Measurements from ENCODE around the gene SNIP1. TPM values are rescaled to one million over a fixed set of nuclear protein-coding genes. Genes with fewer than 3 reads are reported as not detected.
"Not testable (repeated sequence)": the region's sequence is repeated elsewhere in the genome, so short reads cannot be mapped to it uniquely, and the experiment has no call there.

The SNIP1 gene
- total and polyA plus RNA-seq, 2 experiments from 2014 or later, result 6.1 to 12.8 TPM

DNA sequence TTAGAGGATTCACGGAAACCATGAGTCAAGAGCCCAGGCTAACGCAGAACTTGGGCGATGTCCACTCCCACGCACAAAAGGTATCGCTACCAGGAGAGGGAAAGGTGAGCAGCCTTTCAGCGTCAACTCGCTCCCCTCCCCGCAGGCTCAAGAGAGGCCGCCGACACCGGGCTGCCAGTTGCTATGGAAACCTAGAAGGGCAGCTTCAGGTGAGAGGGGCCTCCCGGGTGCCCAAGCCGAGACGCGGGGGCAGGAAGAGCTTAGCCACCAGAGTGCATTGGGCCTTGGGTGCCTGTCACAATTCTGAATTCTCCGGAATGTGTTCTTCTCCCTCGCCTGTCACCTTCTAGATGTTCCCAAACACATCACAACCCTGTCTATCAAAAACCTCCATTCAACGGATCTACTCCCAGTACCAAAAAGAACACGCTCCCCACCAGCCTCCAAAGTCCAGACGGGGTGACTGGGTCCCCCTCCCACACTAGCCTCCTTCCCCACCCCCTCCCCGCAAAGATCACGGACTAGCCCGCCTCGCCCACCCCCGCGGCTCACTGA, 40.2 kb downstream of the SNIP1 start:
- TF ChIP-seq, protein P1, sequence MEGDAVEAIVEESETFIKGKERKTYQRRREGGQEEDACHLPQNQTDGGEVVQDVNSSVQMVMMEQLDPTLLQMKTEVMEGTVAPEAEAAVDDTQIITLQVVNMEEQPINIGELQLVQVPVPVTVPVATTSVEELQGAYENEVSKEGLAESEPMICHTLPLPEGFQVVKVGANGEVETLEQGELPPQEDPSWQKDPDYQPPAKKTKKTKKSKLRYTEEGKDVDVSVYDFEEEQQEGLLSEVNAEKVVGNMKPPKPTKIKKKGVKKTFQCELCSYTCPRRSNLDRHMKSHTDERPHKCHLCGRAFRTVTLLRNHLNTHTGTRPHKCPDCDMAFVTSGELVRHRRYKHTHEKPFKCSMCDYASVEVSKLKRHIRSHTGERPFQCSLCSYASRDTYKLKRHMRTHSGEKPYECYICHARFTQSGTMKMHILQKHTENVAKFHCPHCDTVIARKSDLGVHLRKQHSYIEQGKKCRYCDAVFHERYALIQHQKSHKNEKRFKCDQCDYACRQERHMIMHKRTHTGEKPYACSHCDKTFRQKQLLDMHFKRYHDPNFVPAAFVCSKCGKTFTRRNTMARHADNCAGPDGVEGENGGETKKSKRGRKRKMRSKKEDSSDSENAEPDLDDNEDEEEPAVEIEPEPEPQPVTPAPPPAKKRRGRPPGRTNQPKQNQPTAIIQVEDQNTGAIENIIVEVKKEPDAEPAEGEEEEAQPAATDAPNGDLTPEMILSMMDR (IDR thresholded peaks at IDR 0.05; ENCODE audit: low read depth, low read length), result no peak

DNA sequence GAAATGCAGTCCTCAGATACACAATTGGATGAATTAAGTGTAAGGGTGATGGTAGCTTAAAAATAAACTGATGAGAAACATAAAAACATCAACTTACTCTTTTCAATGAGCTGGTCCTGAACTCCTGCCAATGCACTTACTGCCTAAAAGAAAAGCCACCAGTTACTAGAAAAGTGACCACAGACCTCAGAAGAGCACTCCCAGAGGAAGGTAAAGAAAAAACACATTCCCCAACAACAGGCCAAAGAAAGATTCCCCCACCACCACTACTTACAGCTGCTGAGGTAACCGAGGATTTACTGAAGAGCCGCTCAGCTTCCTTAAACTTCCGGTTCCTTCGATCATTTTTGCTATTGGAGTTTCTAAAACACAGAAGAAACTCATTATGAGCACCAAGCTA, 44.9 kb downstream of the SNIP1 start:
- TF ChIP-seq, protein P1 (IDR thresholded peaks at IDR 0.05; ENCODE audit: low read depth, low read length), result no peak
- H3K4me3 ChIP-seq, result no peak overlapping the region
- no peaks in the 10 kb centered on the region for H3K9me3 ChIP-seq (ENCODE audit: low read depth)
- H3K4me1 ChIP-seq (ENCODE audit: low read depth), result peaks cover 3% of the 10 kb centered on the region
- H3K36me3 ChIP-seq, result peaks cover 4% of the 10 kb centered on the region
- H3K27me3 ChIP-seq, result no peaks in the 10 kb centered on the region
- no peak overlapping the region for H3K27ac ChIP-seq
- DNase-seq (ENCODE audit: low read depth in 1 of 2, low spot score in 1 of 2), result peak in 1 of 2 donors; percentile 36

More for the DNA sequence above, 40.2 kb downstream of the SNIP1 start:
- Histone ChIP-seq H3K4me1 (ENCODE audit: low read depth) (peaks cover 7% of the 10 kb centered on the region), H3K27me3 (no peaks in the 10 kb centered on the region), H3K4me3 (peak overlapping the region; percentile 80), H3K36me3 (peaks cover 1% of the 10 kb centered on the region), H3K9me3 (ENCODE audit: low read depth) (no peaks in the 10 kb centered on the region), H3K27ac (peak overlapping the region; percentile 79)
- DNase-seq (ENCODE audit: low read depth in 1 of 2, low spot score in 1 of 2), result peak; percentile 8 to 40

DNA sequence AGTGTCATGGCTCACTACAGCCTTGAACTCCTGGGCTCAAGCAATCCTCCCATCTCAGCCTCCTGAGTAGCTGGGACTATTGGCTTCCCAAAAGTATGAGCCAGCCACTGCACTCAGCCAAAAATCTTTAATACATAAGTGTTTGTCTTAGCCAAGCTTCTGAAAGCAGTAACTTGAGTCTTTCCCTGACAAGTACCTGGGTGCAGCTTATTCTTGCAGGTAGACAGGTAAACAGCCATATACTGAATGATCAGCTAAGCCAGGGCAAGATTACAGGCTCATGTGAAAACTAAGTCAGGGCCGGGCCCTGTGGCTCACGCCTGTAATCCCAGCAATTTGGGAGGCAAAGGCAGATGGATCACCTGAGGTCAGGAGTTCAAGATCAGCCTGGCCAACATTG, 47.4 kb downstream of the SNIP1 start:
- Histone ChIP-seq H3K4me1 (ENCODE audit: low read depth) (no peaks in the 10 kb centered on the region), H3K27ac (no peak overlapping the region), H3K9me3 (ENCODE audit: low read depth) (no peaks in the 10 kb centered on the region), H3K36me3 (peaks cover 7% of the 10 kb centered on the region), H3K4me3 (no peak overlapping the region), H3K27me3 (no peaks in the 10 kb centered on the region)
- TF ChIP-seq, protein P1 (IDR thresholded peaks at IDR 0.05; ENCODE audit: low read depth, low read length), result no peak
- no peak for DNase-seq (ENCODE audit: low read depth in 1 of 2, low spot score in 1 of 2)

DNA sequence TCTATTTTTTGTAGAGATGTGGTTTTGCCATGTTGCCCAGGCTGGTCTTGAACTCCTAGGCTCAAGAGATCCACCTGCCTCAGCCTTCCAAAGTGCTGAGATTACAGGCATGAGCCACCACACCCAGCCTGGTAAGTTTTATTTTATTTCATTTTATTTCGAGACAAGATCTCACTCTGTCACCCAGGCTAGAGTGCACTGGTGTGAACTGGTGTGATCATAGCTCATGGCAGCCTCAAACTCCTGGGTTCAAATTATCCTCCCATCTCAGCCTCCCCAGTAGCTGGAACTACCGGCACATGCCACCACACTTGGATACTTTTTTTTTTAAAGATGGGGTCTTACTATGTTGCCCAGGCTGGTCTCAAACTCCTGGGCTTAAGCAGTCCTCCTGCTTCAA, 51.3 kb downstream of the SNIP1 start:
- DNase-seq (ENCODE audit: low read depth in 1 of 2, low spot score in 1 of 2); H3K27me3 ChIP-seq; H3K27ac ChIP-seq; H3K4me1 ChIP-seq (ENCODE audit: low read depth); H3K4me3 ChIP-seq; H3K9me3 ChIP-seq (ENCODE audit: low read depth): not testable (repeated sequence)
- H3K36me3 ChIP-seq, result peaks cover 20% of the 10 kb centered on the region

DNA sequence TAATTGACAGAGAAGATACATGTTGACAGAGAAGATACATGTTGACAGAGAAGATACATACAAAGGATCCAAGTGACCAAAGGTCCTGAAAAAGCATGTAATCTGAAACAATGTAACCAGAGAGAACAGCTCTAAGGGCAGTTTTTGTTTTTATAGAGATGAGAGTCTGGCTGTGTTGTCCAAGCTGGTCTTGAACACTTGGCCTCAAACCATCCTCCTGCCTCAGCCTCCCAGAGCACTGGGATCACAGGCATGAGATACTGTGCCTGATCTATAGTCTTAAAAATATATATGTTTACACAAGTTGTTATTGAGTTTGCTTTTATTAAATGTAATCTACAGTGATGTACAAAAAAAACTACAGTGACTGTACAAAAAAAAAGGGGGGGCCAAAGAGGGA, 52.0 kb downstream of the SNIP1 start:
- no peaks in the 10 kb centered on the region for H3K9me3 ChIP-seq (ENCODE audit: low read depth)
- H3K27ac ChIP-seq, result no peak overlapping the region
- H3K36me3 ChIP-seq, result peaks cover 20% of the 10 kb centered on the region
- no peak for DNase-seq (ENCODE audit: low read depth in 1 of 2, low spot score in 1 of 2)
- TF ChIP-seq, protein P1 (IDR thresholded peaks at IDR 0.05; ENCODE audit: low read depth, low read length), result no peak
- no peaks in the 10 kb centered on the region for H3K4me1 ChIP-seq (ENCODE audit: low read depth)
- H3K4me3 ChIP-seq, result no peak overlapping the region
- no peaks in the 10 kb centered on the region for H3K27me3 ChIP-seq

DNA sequence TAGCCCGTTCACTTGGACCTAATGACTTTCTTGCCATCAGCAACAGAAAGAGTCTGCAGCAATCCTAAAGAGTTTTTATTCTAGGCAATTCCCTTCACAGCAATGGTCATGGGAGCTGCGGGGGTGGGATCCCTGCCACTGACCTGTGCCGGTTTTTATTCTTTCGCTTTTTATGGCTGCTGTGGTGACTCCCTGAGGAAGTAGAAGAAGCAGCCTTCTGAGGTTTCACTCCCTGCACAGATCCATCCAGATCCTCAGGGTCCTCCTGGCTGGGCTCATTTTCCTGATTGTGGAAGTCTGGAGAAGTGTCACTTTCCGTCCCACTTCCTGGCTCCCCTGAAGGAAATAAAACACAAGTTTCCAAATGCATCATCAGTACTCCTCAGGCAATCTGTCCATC, 52.4 kb downstream of the SNIP1 start:
- H3K36me3 ChIP-seq, result peaks cover 20% of the 10 kb centered on the region
- H3K4me1 ChIP-seq (ENCODE audit: low read depth), result no peaks in the 10 kb centered on the region
- H3K4me3 ChIP-seq, result no peak overlapping the region
- H3K27ac ChIP-seq, result no peak overlapping the region
- no peaks in the 10 kb centered on the region for H3K9me3 ChIP-seq (ENCODE audit: low read depth)
- TF ChIP-seq, protein P1 (IDR thresholded peaks at IDR 0.05; ENCODE audit: low read depth, low read length), result no peak
- no peaks in the 10 kb centered on the region for H3K27me3 ChIP-seq
- no peak for DNase-seq (ENCODE audit: low read depth in 1 of 2, low spot score in 1 of 2)
